Gastroesophageal sphincter (tissue), 4 donors: ENCODE data around the gene DHRSX. TPM values are rescaled to one million over a fixed set of nuclear protein-coding genes. Genes with fewer than 3 reads are reported as not detected.
"Not testable (repeated sequence)": the region's sequence is repeated elsewhere in the genome, so short reads cannot be mapped to it uniquely, and the experiment has no call there.

Experiments
- ATAC-seq: fragments of 150-250 bp; one replicate; pipeline ENCODE4 v1.9.1; 2016; ENCODE audit warnings: mild to moderate bottlenecking, moderate library complexity
- H3K27ac ChIP-seq, 4 donors: fragments of 200-600 bp; sonication (generic) in 3 of 4; 1 replicate in 3 of 4; 2 replicates in 1 of 4; pipeline ENCODE4 v1.5.1; 2016 to 2019
- H3K27me3 ChIP-seq: fragments of 200-600 bp; sonication (generic); one replicate; pipeline ENCODE4 v1.5.1; 2019
- H3K36me3 ChIP-seq, 2 donors: fragments of 200-600 bp; sonication (generic); one replicate each; pipeline ENCODE4 v1.5.1; 2019; ENCODE audit warnings: control low read depth in 1 of 2
- H3K4me1 ChIP-seq, 3 donors: fragments of 200-600 bp; sonication (generic); 1 replicate in 2 of 3; 2 replicates in 1 of 3; pipeline ENCODE4 v1.5.1; 2016 to 2019; ENCODE audit warnings: control low read depth in 2 of 3
- H3K4me3 ChIP-seq, 2 donors: fragments of 200-600 bp; sonication (generic); one replicate each; pipeline ENCODE4 v1.5.1; 2019; ENCODE audit warnings: mild to moderate bottlenecking in 1 of 2, moderate library complexity in 1 of 2
- H3K9me3 ChIP-seq, 3 donors: fragments of 200-600 bp; sonication (generic); one replicate each; pipeline ENCODE4 v1.5.1; 2017 to 2019; ENCODE audit warnings: control low read depth in 2 of 3
- EP300 ChIP-seq: sonication (generic); formaldehyde crosslinking; IDR thresholded peaks from one replicate; pipeline ENCODE4 v1.6.1; 2017; ENCODE audit warnings: antibody characterized with exemption, mild to moderate bottlenecking
- POLR2A ChIP-seq, 2 donors: fragments of 450-650 bp; IDR thresholded peaks; one replicate each; pipeline ENCODE4 v1.6.1; 2017; ENCODE audit warnings: antibody characterized with exemption in 2 of 2, mild to moderate bottlenecking in 2 of 2, moderate library complexity in 1 of 2
- POLR2AphosphoS5 ChIP-seq: sonication (generic); formaldehyde crosslinking; IDR thresholded peaks from one replicate; pipeline ENCODE4 v1.6.1; 2017; ENCODE audit warnings: antibody characterized with exemption
- WGBS, 2 donors: methylation state at CpG; one replicate each; pipeline ENCODE4 v1.1.5; 2018; ENCODE audit warnings: low coverage in 1 of 2; 5-methylcytosine and 5-hydroxymethylcytosine counted together
- total RNA-seq, 4 donors: library from RNA; depleted of rRNA; stranded (reverse); fragments of >200 nt; gene quantifications; one replicate each; pipeline ENCODE4 v1.1.0, GENCODE V29; 2016
- TF ChIP-seq, protein P1 (sequence below), 4 experiments: fragments of 200-600 bp in 2 of 4; fragments of 450-650 bp in 2 of 4; sonication (generic) in 1 of 4; IDR thresholded peaks; one replicate each; pipeline ENCODE4 v1.5.1; 2017 to 2019; ENCODE audit warnings: antibody characterized with exemption in 4 of 4, mild to moderate bottlenecking in 2 of 4, moderate library complexity in 2 of 4

Gene DHRSX
- total RNA-seq, 4 donors from 2014 or later = 16.8 to 26.3 (median 21.1) TPM

DNA sequence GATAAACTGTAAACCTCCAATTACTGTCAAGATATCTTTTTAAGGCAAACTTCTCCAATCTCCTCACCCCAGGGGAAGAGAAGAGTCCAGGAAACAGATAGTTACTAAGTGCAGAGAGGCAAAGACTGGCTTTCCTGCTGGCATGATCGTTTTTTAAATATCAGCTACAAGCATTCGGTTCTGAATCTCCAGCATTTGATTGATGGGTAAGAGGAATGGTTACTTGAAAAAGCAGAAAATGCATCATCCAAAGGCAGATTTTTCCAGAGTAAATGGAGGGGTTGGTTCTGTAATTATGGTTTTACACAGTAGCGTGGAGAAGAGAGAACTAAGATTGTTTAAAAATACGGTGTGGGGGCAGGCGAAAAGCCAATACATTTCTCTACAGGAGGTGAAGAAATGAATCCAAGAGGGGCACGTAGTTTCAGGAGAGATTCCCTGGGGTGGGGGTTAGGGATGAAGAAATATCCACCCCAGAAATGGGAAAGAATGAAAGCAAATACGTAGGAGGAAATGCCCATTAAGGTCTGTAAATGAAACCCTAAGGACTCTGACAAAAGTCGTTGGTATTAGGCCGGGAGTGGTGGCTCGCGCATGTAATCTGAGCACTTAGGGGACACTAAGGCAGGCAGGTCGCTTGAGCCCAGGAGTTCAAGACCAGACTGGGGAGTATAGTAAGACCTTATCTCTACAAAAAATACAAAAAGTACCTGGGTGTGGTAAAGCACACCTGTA lies 248.3 kb downstream of the DHRSX start:
- Histone ChIP-seq H3K9me3 (peaks cover 0 to 4% (median 0%) of the 10 kb centered on the region in 3 donors), H3K36me3 (no peaks in the 10 kb centered on the region), H3K4me3 (no peak overlapping the region), H3K27me3 (no peaks in the 10 kb centered on the region), H3K27ac (no peak overlapping the region), H3K4me1 (no peaks in the 10 kb centered on the region)
- 90% methylated on average over 11 to 12 of the region's 12 CpGs for WGBS, 2 donors
- ATAC-seq = no peak
- TF ChIP-seq, protein P1, sequence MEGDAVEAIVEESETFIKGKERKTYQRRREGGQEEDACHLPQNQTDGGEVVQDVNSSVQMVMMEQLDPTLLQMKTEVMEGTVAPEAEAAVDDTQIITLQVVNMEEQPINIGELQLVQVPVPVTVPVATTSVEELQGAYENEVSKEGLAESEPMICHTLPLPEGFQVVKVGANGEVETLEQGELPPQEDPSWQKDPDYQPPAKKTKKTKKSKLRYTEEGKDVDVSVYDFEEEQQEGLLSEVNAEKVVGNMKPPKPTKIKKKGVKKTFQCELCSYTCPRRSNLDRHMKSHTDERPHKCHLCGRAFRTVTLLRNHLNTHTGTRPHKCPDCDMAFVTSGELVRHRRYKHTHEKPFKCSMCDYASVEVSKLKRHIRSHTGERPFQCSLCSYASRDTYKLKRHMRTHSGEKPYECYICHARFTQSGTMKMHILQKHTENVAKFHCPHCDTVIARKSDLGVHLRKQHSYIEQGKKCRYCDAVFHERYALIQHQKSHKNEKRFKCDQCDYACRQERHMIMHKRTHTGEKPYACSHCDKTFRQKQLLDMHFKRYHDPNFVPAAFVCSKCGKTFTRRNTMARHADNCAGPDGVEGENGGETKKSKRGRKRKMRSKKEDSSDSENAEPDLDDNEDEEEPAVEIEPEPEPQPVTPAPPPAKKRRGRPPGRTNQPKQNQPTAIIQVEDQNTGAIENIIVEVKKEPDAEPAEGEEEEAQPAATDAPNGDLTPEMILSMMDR (IDR thresholded peaks at IDR 0.05) = no peak
- TF ChIP-seq POLR2AphosphoS5 (no peak), POLR2A (IDR thresholded peaks at IDR 0.05) (no peak), EP300 (no peak)

- ATAC-seq = no peak
- no peak overlapping the region for H3K4me3 ChIP-seq
- H3K27ac ChIP-seq = no peak overlapping the region
- H3K4me1 ChIP-seq = no peaks in the 10 kb centered on the region
- no peaks in the 10 kb centered on the region for H3K36me3 ChIP-seq
- TF ChIP-seq POLR2AphosphoS5 (no peak), POLR2A (IDR thresholded peaks at IDR 0.05) (no peak), EP300 (no peak)
- TF ChIP-seq, protein P1 (IDR thresholded peaks at IDR 0.05) = no peak
- H3K9me3 ChIP-seq = peaks cover 0 to 4% (median 0%) of the 10 kb centered on the region in 3 donors
- no peaks in the 10 kb centered on the region for H3K27me3 ChIP-seq
- WGBS, 2 donors = 89 to 93% methylated on average over 2 to 3 of the region's 5 CpGs
Measured at GRCh38 chrX:2251211-2251610, 249.6 kb downstream of the DHRSX start.

- Histone ChIP-seq H3K4me3 (no peak overlapping the region), H3K9me3 (no peaks in the 10 kb centered on the region), H3K27ac (no peak overlapping the region), H3K27me3 (no peaks in the 10 kb centered on the region), H3K36me3 (peaks cover 0 to 27% of the 10 kb centered on the region in 2 donors), H3K4me1 (no peaks in the 10 kb centered on the region)
- TF ChIP-seq, protein P1 (IDR thresholded peaks at IDR 0.05) = no peak
- TF ChIP-seq POLR2AphosphoS5 = no peak
- TF ChIP-seq POLR2A (IDR thresholded peaks at IDR 0.05) = no peak
- TF ChIP-seq EP300 = no peak
- WGBS, 2 donors = 78 to 80% methylated on average over 4 to 9 of the region's 12 CpGs
- no peak for ATAC-seq
Measured at GRCh38 chrX:2243913-2244460, 256.8 kb downstream of the DHRSX start.

GRCh38 chrX:2242980-2243379 lies 257.8 kb downstream of the DHRSX start:
- H3K36me3 ChIP-seq = peaks cover 0 to 31% of the 10 kb centered on the region in 2 donors
- no peak for ATAC-seq
- H3K27me3 ChIP-seq = no peaks in the 10 kb centered on the region
- H3K4me3 ChIP-seq = no peak overlapping the region
- TF ChIP-seq POLR2AphosphoS5 (no peak), EP300 (no peak), POLR2A (IDR thresholded peaks at IDR 0.05) (no peak)
- TF ChIP-seq, protein P1 (IDR thresholded peaks at IDR 0.05) = no peak
- H3K4me1 ChIP-seq = no peaks in the 10 kb centered on the region
- no peak overlapping the region for H3K27ac ChIP-seq
- H3K9me3 ChIP-seq = no peaks in the 10 kb centered on the region
- 97% methylated on average over 7 of the region's 22 CpGs; no CpG with 5 or more reads in 1 of the 2 donors for WGBS, 2 donors

GRCh38 chrX:2242326-2242725 lies 258.4 kb downstream of the DHRSX start:
- no peak overlapping the region for H3K4me3 ChIP-seq
- no peaks in the 10 kb centered on the region for H3K9me3 ChIP-seq
- ATAC-seq = no peak
- no peak overlapping the region for H3K27ac ChIP-seq
- 97 to 98% methylated on average over 6 of the region's 16 CpGs for WGBS, 2 donors
- H3K36me3 ChIP-seq = peaks cover 0 to 38% of the 10 kb centered on the region in 2 donors
- no peaks in the 10 kb centered on the region for H3K27me3 ChIP-seq
- TF ChIP-seq POLR2A (IDR thresholded peaks at IDR 0.05) (no peak), POLR2AphosphoS5 (no peak), EP300 (no peak)
- H3K4me1 ChIP-seq = no peaks in the 10 kb centered on the region

DNA sequence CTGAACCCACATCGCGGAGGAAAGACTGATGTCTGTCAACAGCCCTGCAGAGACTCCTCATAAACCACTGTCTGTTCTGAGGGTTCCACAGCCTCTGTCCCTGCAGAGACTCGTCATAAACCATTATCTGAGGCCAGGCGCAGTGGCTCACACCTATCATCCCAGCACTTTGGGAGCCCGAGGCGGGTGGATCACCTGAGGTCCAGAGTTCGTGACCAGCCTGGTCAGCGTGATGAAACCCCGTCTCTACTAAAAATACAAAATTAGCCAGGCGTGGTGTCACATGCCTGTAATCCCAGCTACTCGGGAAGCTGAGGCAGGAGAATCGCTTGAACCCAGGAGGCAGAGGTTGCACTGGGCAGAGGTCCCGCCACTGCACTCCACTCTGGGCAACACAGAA lies 259.3 kb downstream of the DHRSX start:
- H3K9me3 ChIP-seq, ATAC-seq, H3K4me3 ChIP-seq, H3K27ac ChIP-seq, H3K27me3 ChIP-seq, H3K4me1 ChIP-seq: not testable (repeated sequence)
- peaks cover 0 to 38% of the 10 kb centered on the region in 2 donors for H3K36me3 ChIP-seq
- WGBS, 2 donors = 95 to 100% methylated on average over 2 to 3 of the region's 13 CpGs

- not testable (repeated sequence) for H3K4me3 ChIP-seq, ATAC-seq, H3K27ac ChIP-seq, H3K9me3 ChIP-seq, H3K4me1 ChIP-seq, H3K27me3 ChIP-seq
- peaks cover 0 to 38% of the 10 kb centered on the region in 2 donors for H3K36me3 ChIP-seq
- WGBS, 2 donors = 86 to 87% methylated on average over 6 to 8 of the region's 12 CpGs
Measured at GRCh38 chrX:2240761-2241160, 260.0 kb downstream of the DHRSX start.
